CD4-positive, alpha-beta T cell (primary cell): ENCODE measurements around the gene RASL10A. TPM values are rescaled to one million over a fixed set of nuclear protein-coding genes. Genes with fewer than 3 reads are reported as not detected.

ENCODE experiments used
- ATAC-seq: fragments of 200-7000 bp; cut with Tn5 transposase; one replicate; pipeline ENCODE4 v1.10.0; 2022; ENCODE audit warnings: mild to moderate bottlenecking; ENCODE audit not compliant: poor library complexity
- CTCF ChIA-PET: fragments of 350-600 bp; sonication (Branson Sonifier 250); formaldehyde crosslinking; loops from one replicate; lab custom pipeline; 2021; ENCODE audit warnings: antibody characterized with exemption, inconsistent platforms; lab: Charles Lee
- POLR2A ChIA-PET: fragments of 350-600 bp; sonication (Branson Sonifier 250); formaldehyde crosslinking; loops from one replicate; lab custom pipeline; 2021; ENCODE audit warnings: antibody characterized with exemption, inconsistent platforms; lab: Charles Lee
- DNase-seq, 14 experiments: peaks; one replicate each; pipeline ENCODE4 v3.0.0-alpha.2; 2013 to 2020; ENCODE audit warnings: mixed read lengths in 2 of 14
- H3K27ac ChIP-seq, 2 donors: one replicate each; pipeline versions ENCODE4 v1.5.1 to v1.7.0; 2013; ENCODE audit warnings: low read length in 2 of 2, low read depth in 1 of 2, mild to moderate bottlenecking in 1 of 2
- H3K27me3 ChIP-seq, 2 experiments: 1 replicate in 1 of 2; 2 replicates in 1 of 2; pipeline versions ENCODE4 v1.6.1 to v1.7.0; 2013; ENCODE audit warnings: low read length in 2 of 2, control low read depth in 1 of 2, mild to moderate bottlenecking in 1 of 2, moderate library complexity in 1 of 2; ENCODE audit not compliant: insufficient read depth in 2 of 2, control insufficient read depth in 1 of 2
- H3K36me3 ChIP-seq: one replicate; pipeline ENCODE4 v1.6.1; 2013; ENCODE audit warnings: low read length, control low read depth; ENCODE audit not compliant: insufficient read depth
- H3K4me1 ChIP-seq: one replicate; pipeline ENCODE4 v1.6.1; 2013; ENCODE audit warnings: low read length, control low read depth; ENCODE audit not compliant: insufficient read depth
- H3K4me3 ChIP-seq: one replicate; pipeline ENCODE4 v1.5.1; 2013; ENCODE audit warnings: mild to moderate bottlenecking, low read length, moderate library complexity
- H3K9me3 ChIP-seq, 2 experiments: 1 replicate in 1 of 2; 2 replicates in 1 of 2; pipeline versions ENCODE4 v1.6.1 to v1.7.0; 2013; ENCODE audit warnings: low read length in 2 of 2, mild to moderate bottlenecking in 2 of 2, control low read depth in 1 of 2, moderate library complexity in 1 of 2; ENCODE audit not compliant: control insufficient read depth in 1 of 2, insufficient read depth in 1 of 2
- H3K27ac Mint-ChIP-seq: one replicate; pipeline ENCODE4 v1.8.0; 2020; ENCODE audit warnings: mixed read lengths
- H3K27me3 Mint-ChIP-seq: one replicate; pipeline ENCODE4 v1.8.0; 2021; ENCODE audit warnings: mixed read lengths
- H3K36me3 Mint-ChIP-seq: one replicate; pipeline ENCODE4 v1.8.0; 2021; ENCODE audit warnings: low read depth, mixed read lengths
- H3K4me1 Mint-ChIP-seq: one replicate; pipeline ENCODE4 v1.8.0; 2021; ENCODE audit warnings: low read depth, mixed read lengths
- H3K4me3 Mint-ChIP-seq: one replicate; pipeline ENCODE4 v1.8.0; 2020; ENCODE audit warnings: mild to moderate bottlenecking, mixed read lengths
- H3K9me3 Mint-ChIP-seq: one replicate; pipeline ENCODE4 v1.8.0; 2020; ENCODE audit warnings: mixed read lengths
- intact Hi-C, 2 experiments: fragments of 100-400 bp; cut with DNase I in 1 of 2; cut with micrococcal nuclease in 1 of 2; formaldehyde crosslinking; loops; one replicate each; pipeline versions ENCODE4 v1.15.1 to v1.9.0; 2023 to 2025; cut with DNase I, micrococcal nuclease
- total RNA-seq, 174 experiments: library from RNA in 2 of 174; stranded (reverse) in 2 of 174; gene quantifications; one replicate each; pipeline ENCODE4 v1.2.3 and lab custom pipeline; 2021 to 2026
- TF ChIP-seq, protein P1 (sequence below): fragments of 200-600 bp; IDR thresholded peaks from one replicate; pipeline ENCODE4 v1.8.0; 2022; ENCODE audit warnings: antibody characterized with exemption, mild to moderate bottlenecking

RASL10A gene
- total RNA-seq, 2 experiments from 2014 or later, result 0.30 to 0.36 TPM

- H3K27me3 Mint-ChIP-seq, result no peaks in the 10 kb centered on the region
- ChIA-PET POLR2A (no interaction called here), CTCF (no interaction called here)
- Histone ChIP-seq H3K27me3 (no peaks in the 10 kb centered on the region), H3K4me1 (no peaks in the 10 kb centered on the region), H3K36me3 (peaks cover 77% of the 10 kb centered on the region), H3K27ac (no peak overlapping the region), H3K9me3 (no peaks in the 10 kb centered on the region), H3K4me3 (no peak overlapping the region)
- no peak overlapping the region for H3K27ac Mint-ChIP-seq
- TF ChIP-seq, protein P1, sequence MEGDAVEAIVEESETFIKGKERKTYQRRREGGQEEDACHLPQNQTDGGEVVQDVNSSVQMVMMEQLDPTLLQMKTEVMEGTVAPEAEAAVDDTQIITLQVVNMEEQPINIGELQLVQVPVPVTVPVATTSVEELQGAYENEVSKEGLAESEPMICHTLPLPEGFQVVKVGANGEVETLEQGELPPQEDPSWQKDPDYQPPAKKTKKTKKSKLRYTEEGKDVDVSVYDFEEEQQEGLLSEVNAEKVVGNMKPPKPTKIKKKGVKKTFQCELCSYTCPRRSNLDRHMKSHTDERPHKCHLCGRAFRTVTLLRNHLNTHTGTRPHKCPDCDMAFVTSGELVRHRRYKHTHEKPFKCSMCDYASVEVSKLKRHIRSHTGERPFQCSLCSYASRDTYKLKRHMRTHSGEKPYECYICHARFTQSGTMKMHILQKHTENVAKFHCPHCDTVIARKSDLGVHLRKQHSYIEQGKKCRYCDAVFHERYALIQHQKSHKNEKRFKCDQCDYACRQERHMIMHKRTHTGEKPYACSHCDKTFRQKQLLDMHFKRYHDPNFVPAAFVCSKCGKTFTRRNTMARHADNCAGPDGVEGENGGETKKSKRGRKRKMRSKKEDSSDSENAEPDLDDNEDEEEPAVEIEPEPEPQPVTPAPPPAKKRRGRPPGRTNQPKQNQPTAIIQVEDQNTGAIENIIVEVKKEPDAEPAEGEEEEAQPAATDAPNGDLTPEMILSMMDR, result no peak
- H3K4me1 Mint-ChIP-seq, result no peaks in the 10 kb centered on the region
- no peak for DNase-seq
- no peaks in the 10 kb centered on the region for H3K9me3 Mint-ChIP-seq
- H3K36me3 Mint-ChIP-seq, result peaks cover 73% of the 10 kb centered on the region
- ATAC-seq, result no peak
- intact Hi-C loops, result no loop called here
- no peak overlapping the region for H3K4me3 Mint-ChIP-seq
Observed at GRCh38 chr22:29334696-29335344, 19.3 kb upstream of the RASL10A start.

- no peak overlapping the region for H3K27ac ChIP-seq
- TF ChIP-seq, protein P1, result no peak
- no peaks in the 10 kb centered on the region for H3K9me3 Mint-ChIP-seq
- no peaks in the 10 kb centered on the region for H3K4me1 ChIP-seq
- peaks cover 71% of the 10 kb centered on the region for H3K36me3 ChIP-seq
- ATAC-seq (no peak), DNase-seq (no peak)
- no peak overlapping the region for H3K4me3 Mint-ChIP-seq
- intact Hi-C loops, result no loop called here
- no peaks in the 10 kb centered on the region for H3K27me3 ChIP-seq
- CTCF ChIA-PET, result no interaction called here
- POLR2A ChIA-PET, result no interaction called here
- no peaks in the 10 kb centered on the region for H3K27me3 Mint-ChIP-seq
- no peaks in the 10 kb centered on the region for H3K4me1 Mint-ChIP-seq
- peaks cover 73% of the 10 kb centered on the region for H3K36me3 Mint-ChIP-seq
- no peaks in the 10 kb centered on the region for H3K9me3 ChIP-seq
- no peak overlapping the region for H3K4me3 ChIP-seq
- H3K27ac Mint-ChIP-seq, result no peak overlapping the region
Observed at GRCh38 chr22:29334148-29334547, 18.7 kb upstream of the RASL10A start.

DNA sequence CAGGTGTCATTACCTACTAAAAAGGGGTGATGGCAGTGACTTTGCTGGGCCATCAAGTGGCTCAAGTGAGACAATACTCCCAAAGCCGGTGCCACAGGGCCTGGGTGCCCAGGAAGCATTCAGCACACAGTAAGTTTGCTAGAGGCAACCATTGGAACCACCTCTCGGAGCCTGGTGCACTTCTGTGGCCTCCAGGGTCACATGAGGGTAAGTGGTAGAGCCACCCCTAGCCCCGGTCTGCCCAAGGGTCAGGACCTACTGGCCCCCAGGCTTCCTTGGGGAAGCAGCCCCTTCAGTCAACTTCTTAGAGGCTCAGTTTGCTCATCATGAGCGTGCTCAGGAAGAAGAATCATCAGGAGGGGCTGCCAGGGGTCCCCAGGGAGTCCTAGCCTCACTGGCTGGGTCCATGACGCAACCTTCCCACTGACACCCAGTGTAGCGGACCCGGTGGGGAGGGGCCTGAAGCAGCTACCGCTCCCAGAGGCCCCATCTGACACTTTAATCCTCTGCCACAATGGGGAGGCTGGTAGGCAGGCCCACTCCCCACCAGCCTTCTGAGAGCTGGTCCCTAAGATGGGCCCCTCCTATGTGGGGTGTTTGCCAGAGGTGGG lies 17.5 kb upstream of the RASL10A start:
- H3K9me3 Mint-ChIP-seq, result no peaks in the 10 kb centered on the region
- Histone ChIP-seq H3K4me1 (no peaks in the 10 kb centered on the region), H3K36me3 (peaks cover 71% of the 10 kb centered on the region), H3K27me3 (no peaks in the 10 kb centered on the region), H3K4me3 (no peak overlapping the region), H3K27ac (no peak overlapping the region), H3K9me3 (no peaks in the 10 kb centered on the region)
- ATAC-seq, result no peak
- DNase-seq, result no peak
- TF ChIP-seq, protein P1, result no peak
- no peak overlapping the region for H3K27ac Mint-ChIP-seq
- H3K27me3 Mint-ChIP-seq, result no peaks in the 10 kb centered on the region
- peaks cover 61% of the 10 kb centered on the region for H3K36me3 Mint-ChIP-seq
- no peaks in the 10 kb centered on the region for H3K4me1 Mint-ChIP-seq
- CTCF ChIA-PET, result no interaction called here
- intact Hi-C loops, result no loop called here
- POLR2A ChIA-PET, result no interaction called here
- no peak overlapping the region for H3K4me3 Mint-ChIP-seq
